IMR-90 (cell line): ENCODE data around the gene ZMAT5. TPM values are rescaled to one million over a fixed set of nuclear protein-coding genes. Genes with fewer than 3 reads are reported as not detected.

Experiments
- ATAC-seq: fragments of 200-7000 bp; cut with Tn5 transposase; 2 replicates; pipeline ENCODE4 v1.9.1; 2020; ENCODE audit warnings: low read depth, mild to moderate bottlenecking, moderate library complexity
- BruUV-seq: library from RNA; stranded (reverse); fragments of 400-500 nt; replicated peaks from 2 replicates; lab custom pipeline; 2021; lab: Mats Ljungman, UMichigan
- CTCF ChIA-PET: fragments of 300-600 bp; formaldehyde crosslinking; extraction: SDS; loops from one replicate; lab custom pipeline; 2021; ENCODE audit warnings: antibody characterized with exemption; lab: Yijun Ruan, JAX
- POLR2A ChIA-PET: fragments of 300-600 bp; sonication (Branson Sonifier 250); formaldehyde crosslinking; loops from one replicate; lab custom pipeline; 2022; ENCODE audit warnings: antibody characterized with exemption; ENCODE audit not compliant: unreplicated experiment; lab: Charles Lee
- DNase-seq: peaks from one replicate; pipeline ENCODE4 v3.0.0; 2013
- H2AFZ ChIP-seq: replicated peaks from 2 replicates; pipeline ENCODE3; 2013; ENCODE audit warnings: low read length, mild to moderate bottlenecking; ENCODE audit not compliant: poor library complexity
- H2AK5ac ChIP-seq: 2 replicates; pipeline ENCODE4 v1.6.1; 2013; ENCODE audit warnings: low read depth, low read length, inconsistent platforms
- H2AK9ac ChIP-seq: replicated peaks from 2 replicates; pipeline ENCODE3; 2013; ENCODE audit warnings: mild to moderate bottlenecking, low read depth, low read length, moderate library complexity; ENCODE audit not compliant: poor library complexity
- H2BK120ac ChIP-seq: 2 replicates; pipeline ENCODE4 v1.6.1; 2013; ENCODE audit warnings: low read depth, low read length, inconsistent platforms
- H2BK15ac ChIP-seq: 3 replicates; pipeline ENCODE4 v1.6.1; 2013; ENCODE audit warnings: low read depth, low read length, inconsistent platforms
- H2BK20ac ChIP-seq: 2 replicates; pipeline ENCODE4 v1.6.1; 2013; ENCODE audit warnings: low read depth, mild to moderate bottlenecking, inconsistent platforms, low read length, moderate library complexity
- H2BK5ac ChIP-seq: 2 replicates; pipeline ENCODE4 v1.6.1; 2013; ENCODE audit warnings: mild to moderate bottlenecking, low read depth, low read length, inconsistent platforms; ENCODE audit not compliant: poor library complexity, severe bottlenecking
- H3K14ac ChIP-seq: replicated peaks from 2 replicates; pipeline ENCODE4 v1.6.1; 2013; ENCODE audit warnings: low read depth, low read length, inconsistent platforms
- H3K18ac ChIP-seq: 2 replicates; pipeline ENCODE4 v1.6.1; 2013; ENCODE audit warnings: low read depth, low read length, control low read depth
- H3K23ac ChIP-seq: 2 replicates; pipeline ENCODE4 v1.6.1; 2013; ENCODE audit warnings: low read depth, low read length, inconsistent platforms
- H3K27ac ChIP-seq: 2 replicates; pipeline ENCODE4 v1.5.1; 2013; ENCODE audit warnings: mild to moderate bottlenecking, control low read depth, low read length; ENCODE audit not compliant: insufficient read depth
- H3K27me3 ChIP-seq: 2 replicates; pipeline ENCODE4 v1.6.1; 2013; ENCODE audit warnings: low read length; ENCODE audit not compliant: control insufficient read depth, insufficient read depth
- H3K36me3 ChIP-seq: 2 replicates; pipeline ENCODE4 v1.6.1; 2013; ENCODE audit warnings: low read length, mixed read lengths; ENCODE audit not compliant: control insufficient read depth, insufficient read depth
- H3K4ac ChIP-seq: 2 replicates; pipeline ENCODE4 v1.6.1; 2013; ENCODE audit warnings: low read depth, low read length, inconsistent platforms
- H3K4me1 ChIP-seq: 2 replicates; pipeline ENCODE4 v1.6.1; 2013; ENCODE audit warnings: low read length, mixed read lengths; ENCODE audit not compliant: control insufficient read depth, insufficient read depth
- H3K4me2 ChIP-seq: 2 replicates; pipeline ENCODE4 v1.6.1; 2013; ENCODE audit warnings: low read depth, mild to moderate bottlenecking, control low read depth, low read length, moderate library complexity
- H3K4me3 ChIP-seq: 2 replicates; pipeline ENCODE4 v1.5.1; 2013; ENCODE audit warnings: low read depth, mild to moderate bottlenecking, control low read depth, low read length, moderate library complexity; ENCODE audit not compliant: insufficient read depth
- H3K56ac ChIP-seq: 2 replicates; pipeline ENCODE4 v1.6.1; 2013; ENCODE audit warnings: low read length, inconsistent platforms; ENCODE audit not compliant: insufficient read depth; ENCODE audit errors: extremely low read depth
- H3K79me1 ChIP-seq, 2 experiments: 2 replicates each; pipeline ENCODE4 v1.6.1; 2013; ENCODE audit warnings: low read length in 2 of 2, inconsistent platforms in 1 of 2, low read depth in 1 of 2
- H3K9ac ChIP-seq: 2 replicates; pipeline ENCODE4 v1.6.1; 2013; ENCODE audit warnings: low read depth, low read length, control low read depth
- H3K9me1 ChIP-seq: 2 replicates; pipeline ENCODE4 v1.6.1; 2013; ENCODE audit warnings: low read length, inconsistent platforms; ENCODE audit not compliant: insufficient read depth
- H3K9me3 ChIP-seq: 2 replicates; pipeline ENCODE4 v1.6.1; 2013; ENCODE audit warnings: low read length; ENCODE audit not compliant: control insufficient read depth, insufficient read depth
- H4K20me1 ChIP-seq: 2 replicates; pipeline ENCODE4 v1.6.1; 2013; ENCODE audit warnings: low read length, inconsistent platforms; ENCODE audit not compliant: insufficient read depth
- H4K5ac ChIP-seq: 2 replicates; pipeline ENCODE4 v1.6.1; 2013; ENCODE audit warnings: mild to moderate bottlenecking, low read depth, low read length, control low read depth
- H4K8ac ChIP-seq, 2 experiments: 2 replicates each; pipeline ENCODE4 v1.6.1; 2013; ENCODE audit warnings: low read depth in 2 of 2, low read length in 2 of 2, control low read depth in 1 of 2, inconsistent platforms in 1 of 2
- H4K91ac ChIP-seq: 2 replicates; pipeline ENCODE4 v1.6.1; 2013; ENCODE audit warnings: low read depth, low read length, inconsistent platforms; ENCODE audit not compliant: insufficient read depth
- BHLHE40 ChIP-seq: fragments of 150-350 bp; IDR thresholded peaks from 2 replicates; pipeline ENCODE4 v1.6.1; 2016; ENCODE audit warnings: mild to moderate bottlenecking, low read depth, low read length
- USF2 ChIP-seq: fragments of 150-350 bp; IDR thresholded peaks from 2 replicates; pipeline ENCODE4 v1.6.1; 2017; ENCODE audit warnings: mild to moderate bottlenecking, antibody characterized with exemption, low read length, low read depth
- WGBS, 2 experiments: methylation state at CpG; one replicate each; pipeline versions ENCODE4 v1.1.5 to v1.1.7; 2013; ENCODE audit warnings: missing lambda C conversion rate in 2 of 2; ENCODE audit not compliant: insufficient read length in 1 of 2; ENCODE audit errors: extremely low coverage in 2 of 2; 5-methylcytosine and 5-hydroxymethylcytosine counted together
- dilution Hi-C: fragments of 300-500 bp; cut with HindIII; formaldehyde crosslinking; loops from one replicate; pipeline ENCODE4 v1.14.3; 2018; ENCODE audit warnings: low sequenced_read_pairs; ENCODE audit not compliant: unreplicated experiment
- in situ Hi-C: fragments of 300-500 bp; cut with MboI; formaldehyde crosslinking; loops from 3 replicates; pipeline ENCODE4 v1.14.3; 2019; ENCODE audit warnings: low sequenced_read_pairs, inconsistent platforms, mixed read lengths
- intact Hi-C: fragments of 100-400 bp; cut with micrococcal nuclease; formaldehyde crosslinking; loops from 2 replicates; pipeline ENCODE4 v1.10.0; 2022
- polyA plus RNA-seq, 3 experiments: library from polyadenylated mRNA; depleted of rRNA; stranded (reverse); fragments of >200 nt; gene quantifications; 2 replicates each; pipeline ENCODE4 v1.2.3, GENCODE V29; 2012; ENCODE audit warnings: low replicate concordance in 1 of 3
- total RNA-seq: library from RNA; depleted of rRNA; stranded (reverse); fragments of >200 nt; gene quantifications from 2 replicates; pipeline ENCODE4 v1.2.3, GENCODE V29; 2012

Gene ZMAT5
- total and polyA plus RNA-seq, 2 of the 4 experiments (the other 2 are of a cell fraction), result 21.7 to 31.8 TPM

- no peak overlapping the region for H2AK5ac ChIP-seq
- ChIA-PET CTCF (interaction anchor here (0.7 to 1.8 kb wide), 11 partner anchors 8 to 767 kb away, joined by 3 to 9 read pairs (median 4); no protein-coding TSS in a partner anchor), POLR2A (no interaction called here)
- H2BK120ac ChIP-seq, result no peak overlapping the region
- H3K9ac ChIP-seq, result no peak overlapping the region
- H3K36me3 ChIP-seq, result peaks cover 40% of the 10 kb centered on the region
- no peak overlapping the region for H2BK5ac ChIP-seq
- H3K79me1 ChIP-seq, result peaks cover 4 to 25% of the 10 kb centered on the region in 2 experiments; a peak in 3 of 4 replicates
- BruUV-seq, result no TSS peak
- H3K18ac ChIP-seq, result no peak overlapping the region
- no peak overlapping the region for H3K4me3 ChIP-seq
- no peak overlapping the region for H2BK15ac ChIP-seq
- ATAC-seq, result peak; percentile 31
- H4K5ac ChIP-seq, result no peak overlapping the region
- DNase-seq, result no peak
- WGBS, 2 experiments, result no CpG with 5 or more reads among the region's 5 CpGs
- H3K27ac ChIP-seq, result no peak overlapping the region
- dilution Hi-C loops, result loop anchor here (25.0 kb wide), 1 partner anchor 348 kb away; no protein-coding TSS in a partner anchor
- H3K23ac ChIP-seq, result no peak overlapping the region
- no peak overlapping the region for H4K8ac ChIP-seq
- intact Hi-C loops, result loop anchor here (1.0 kb wide), 1 partner anchor 400 kb away; no protein-coding TSS in a partner anchor
- peaks cover 9% of the 10 kb centered on the region for H4K20me1 ChIP-seq
- no peaks in the 10 kb centered on the region for H3K9me3 ChIP-seq
- H3K56ac ChIP-seq, result no peak overlapping the region
- no peak overlapping the region for H2BK20ac ChIP-seq
- H3K9me1 ChIP-seq, result no peaks in the 10 kb centered on the region
- H3K4me1 ChIP-seq, result 0 out of 2 replicates have a peak, but pooled peaks cover 2% of the 10 kb centered on the region
- no peak for TF ChIP-seq USF2
- no peak for TF ChIP-seq BHLHE40
- H3K14ac ChIP-seq, result no peak overlapping the region
- peak overlapping the region; percentile 19; the same call in 1 of the 2 replicates for H3K4me2 ChIP-seq
- H2AK9ac ChIP-seq, result no peak overlapping the region
- H3K4ac ChIP-seq, result no peak overlapping the region
- H3K27me3 ChIP-seq, result no peaks in the 10 kb centered on the region
- in situ Hi-C loops, result no loop called here
- H2AFZ ChIP-seq, result no peak overlapping the region
- H4K91ac ChIP-seq, result no peak overlapping the region
Measured at GRCh38 chr22:29689206-29689879, 77.5 kb downstream of the ZMAT5 start.
